HAP-1 (cell line): ENCODE data around the gene XBP1.
"Not testable (repeated sequence)": the region's sequence is repeated elsewhere in the genome, so short reads cannot be mapped to it uniquely, and the experiment has no call there.

Experiments used
- DNase-seq, 2 experiments: peaks; one replicate each; pipeline ENCODE4 v3.0.0-alpha.2; 2016 to 2020; ENCODE audit warnings: low spot score in 2 of 2
- H3K27me3 ChIP-seq: fragments of 250-450 bp; sonication (Bioruptor Pico); 2 replicates; pipeline ENCODE4 v1.5.1; 2020; ENCODE audit warnings: low read depth, mild to moderate bottlenecking, moderate library complexity
- H3K36me3 ChIP-seq: fragments of 250-450 bp; sonication (Bioruptor Pico); replicated peaks from 2 replicates; pipeline ENCODE4 v1.5.1; 2020; ENCODE audit warnings: mild to moderate bottlenecking
- H3K4me1 ChIP-seq: fragments of 250-450 bp; sonication (Bioruptor Pico); 2 replicates; pipeline ENCODE4 v1.5.1; 2020; ENCODE audit warnings: mild to moderate bottlenecking
- H3K4me3 ChIP-seq: fragments of 250-450 bp; sonication (Bioruptor Pico); 2 replicates; pipeline ENCODE4 v1.5.1; 2020; ENCODE audit warnings: mild to moderate bottlenecking, moderate library complexity
- H3K9me3 ChIP-seq: fragments of 250-450 bp; sonication (Bioruptor Pico); 2 replicates; pipeline ENCODE4 v1.5.1; 2020; ENCODE audit warnings: mild to moderate bottlenecking, moderate library complexity
- in situ Hi-C: fragments of 300-500 bp; cut with MboI; formaldehyde crosslinking; loops from 3 replicates; pipeline ENCODE4 v1.14.3; 2020; ENCODE audit warnings: low sequenced_read_pairs, inconsistent platforms, mixed read lengths

Gene XBP1

DNA sequence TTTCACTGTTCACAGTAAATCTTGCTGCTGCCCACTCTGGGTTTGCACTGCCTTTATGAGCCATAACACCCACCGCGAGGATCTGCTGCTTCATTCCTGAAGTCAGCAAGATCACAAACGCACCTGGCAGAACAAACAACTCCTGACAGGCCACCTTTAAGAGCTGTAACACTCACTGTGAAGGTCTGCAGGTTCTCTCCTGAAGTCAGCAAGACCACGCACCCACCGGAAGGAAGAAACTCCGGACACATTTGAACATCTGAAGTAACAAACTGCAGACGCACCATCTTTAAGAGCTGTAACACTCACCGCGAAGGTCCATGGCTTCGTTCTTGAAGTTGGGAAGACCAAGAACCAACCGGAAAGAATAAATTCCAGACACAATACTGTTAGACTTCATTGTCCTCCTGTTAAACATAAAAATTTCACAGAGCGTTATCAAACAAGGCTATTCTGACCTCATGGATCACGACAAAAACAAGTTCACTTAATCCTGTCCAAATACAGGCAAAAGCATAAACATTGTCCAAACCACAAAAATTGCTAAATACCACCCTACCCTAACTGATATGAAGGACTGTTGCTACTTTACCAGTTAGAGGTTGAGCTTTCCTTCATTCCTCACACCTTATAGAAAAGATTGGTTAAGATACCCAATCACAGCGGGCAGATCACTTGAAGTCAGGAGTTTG is 30.8 kb downstream of the XBP1 start:
- H3K4me1 ChIP-seq = no peaks in the 10 kb centered on the region
- H3K4me3 ChIP-seq = no peak overlapping the region
- H3K9me3 ChIP-seq = no peaks in the 10 kb centered on the region
- DNase-seq = no peak
- in situ Hi-C loops = no loop called here
- H3K36me3 ChIP-seq = peaks cover 3% of the 10 kb centered on the region
- no peaks in the 10 kb centered on the region for H3K27me3 ChIP-seq

DNA sequence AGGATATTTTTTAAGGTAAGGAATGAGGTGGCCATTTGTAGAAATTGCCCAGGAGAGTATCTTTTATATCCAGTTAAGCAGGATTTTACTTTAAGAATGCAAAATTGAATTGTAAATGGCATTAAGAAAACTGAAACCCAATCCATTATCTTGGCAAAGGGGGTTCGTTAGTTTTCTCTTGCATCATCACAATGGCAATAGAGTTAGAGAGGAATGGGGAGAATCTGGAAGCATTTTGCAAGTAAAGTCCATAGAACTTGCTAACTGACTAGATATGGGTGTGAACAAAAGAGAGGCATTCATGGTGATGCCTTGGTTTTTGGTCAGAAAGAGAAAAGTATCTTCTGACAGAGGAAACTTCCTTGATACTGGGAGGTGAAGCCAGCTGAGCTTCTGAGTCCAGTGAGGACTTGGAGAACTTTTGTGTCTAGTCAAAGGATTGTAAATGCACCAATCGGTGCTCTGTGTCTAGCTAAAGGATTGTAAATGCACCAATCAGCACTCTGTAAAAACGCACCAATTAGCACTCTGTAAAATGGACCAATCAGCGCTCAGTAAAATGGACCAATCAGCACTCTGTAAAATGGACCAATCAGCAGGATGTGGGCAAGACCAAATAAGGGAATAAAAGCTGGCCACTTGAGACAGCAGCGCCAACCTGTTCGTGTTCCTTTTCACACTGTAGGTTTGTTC is 31.5 kb downstream of the XBP1 start:
- no peaks in the 10 kb centered on the region for H3K27me3 ChIP-seq

DNA sequence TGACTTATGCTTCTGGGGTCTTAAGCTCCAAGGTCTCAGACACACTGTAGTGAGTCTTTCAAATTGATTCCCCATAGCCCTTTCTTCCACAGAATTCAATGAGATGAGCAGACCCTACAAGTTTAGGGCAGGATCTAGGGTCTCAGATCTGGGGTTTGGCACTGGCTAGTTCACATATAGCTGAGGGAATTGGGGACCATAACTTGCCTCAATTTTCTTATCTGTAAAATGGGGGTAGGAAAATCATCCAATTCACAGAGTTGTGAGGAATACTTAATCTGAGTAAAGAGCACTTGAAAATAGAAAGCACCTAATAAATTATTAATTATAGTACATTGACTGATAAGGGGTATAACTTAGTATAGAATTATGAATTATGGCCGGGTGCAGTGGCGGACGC is 33.7 kb downstream of the XBP1 start:
- Histone ChIP-seq H3K27me3 (no peaks in the 10 kb centered on the region), H3K4me1 (no peaks in the 10 kb centered on the region), H3K36me3 (no peaks in the 10 kb centered on the region), H3K9me3 (no peaks in the 10 kb centered on the region), H3K4me3 (no peak overlapping the region)
- in situ Hi-C loops = no loop called here
- DNase-seq = no peak

More for the DNA sequence above, 31.5 kb downstream of the XBP1 start:
- no peaks in the 10 kb centered on the region for H3K4me1 ChIP-seq
- no peak overlapping the region for H3K4me3 ChIP-seq
- H3K36me3 ChIP-seq = no peaks in the 10 kb centered on the region
- H3K9me3 ChIP-seq = no peaks in the 10 kb centered on the region
- in situ Hi-C loops = no loop called here
- DNase-seq = no peak

DNA sequence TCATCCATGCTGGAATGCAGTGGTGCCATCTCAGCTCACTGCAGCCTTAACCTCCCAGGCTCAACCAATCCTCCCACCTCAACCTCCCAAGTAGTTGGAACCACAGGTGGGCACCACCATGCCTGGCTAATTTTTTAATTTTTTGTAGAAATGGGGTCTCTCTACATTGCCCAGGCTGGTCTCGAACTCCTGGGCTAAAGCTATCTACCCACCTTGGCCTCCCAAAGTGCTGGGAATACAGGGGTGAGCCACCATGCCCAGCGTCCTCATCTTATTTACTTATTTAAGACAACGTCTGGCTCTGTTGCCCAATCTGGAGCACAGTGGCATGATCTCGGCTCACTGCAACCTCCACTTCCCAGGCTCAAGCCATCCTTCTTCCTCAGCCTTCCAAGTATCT is 38.4 kb downstream of the XBP1 start:
- H3K9me3 ChIP-seq, H3K36me3 ChIP-seq, in situ Hi-C loops, H3K4me3 ChIP-seq, H3K27me3 ChIP-seq, DNase-seq: not testable (repeated sequence)
- H3K4me1 ChIP-seq = peaks cover 11% of the 10 kb centered on the region

DNA sequence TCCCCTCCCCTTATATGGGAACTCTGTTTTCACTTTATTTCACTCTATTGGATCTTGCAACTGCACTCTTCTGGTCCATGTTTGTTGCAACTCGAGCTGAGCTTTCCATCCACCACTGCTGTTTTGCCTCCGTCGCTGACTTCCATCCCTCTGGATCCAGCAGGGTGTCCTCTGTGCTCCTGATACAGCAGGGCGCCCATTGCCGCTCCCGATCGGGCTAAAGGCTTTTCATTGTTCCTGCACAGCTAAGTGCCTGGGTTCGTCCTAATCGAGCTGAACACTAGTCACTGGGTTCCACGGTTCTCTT is 39.0 kb downstream of the XBP1 start:
- in situ Hi-C loops = no loop called here
- Histone ChIP-seq H3K4me1 (peaks cover 11% of the 10 kb centered on the region), H3K4me3 (no peak overlapping the region), H3K36me3 (no peaks in the 10 kb centered on the region), H3K9me3 (no peaks in the 10 kb centered on the region), H3K27me3 (no peaks in the 10 kb centered on the region)
- no peak for DNase-seq

DNA sequence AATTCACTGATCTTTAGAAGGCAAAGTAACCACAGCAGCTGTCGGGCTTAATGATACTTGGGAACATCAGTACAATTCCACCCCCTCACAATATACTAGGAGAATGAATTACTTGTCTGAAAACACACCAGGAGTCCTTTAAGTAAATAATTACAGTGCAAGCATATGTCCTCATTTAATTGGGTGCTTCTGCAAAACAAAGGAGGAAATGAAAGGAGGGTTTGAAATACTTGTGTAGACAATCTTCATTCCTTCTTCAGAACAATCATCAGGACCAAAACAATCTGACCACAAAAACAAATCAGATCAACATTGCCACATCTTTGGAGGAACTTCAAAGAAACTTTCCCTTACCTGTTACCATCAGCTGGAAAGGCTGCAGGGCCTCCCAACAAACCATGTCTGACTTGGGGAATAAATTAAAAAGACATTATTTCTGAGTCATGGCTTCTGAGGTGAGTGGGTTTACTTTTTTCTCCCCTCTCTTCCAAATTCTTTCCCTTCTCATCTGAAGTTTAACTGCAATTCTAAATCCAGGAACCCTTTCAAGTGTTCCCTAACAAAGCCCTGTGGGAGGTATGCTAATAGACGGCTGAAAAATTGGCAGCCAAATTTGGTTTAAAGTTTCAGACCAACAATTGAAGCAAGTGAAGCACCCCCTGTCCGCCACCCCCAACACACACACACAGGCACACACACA is 40.4 kb downstream of the XBP1 start:
- Histone ChIP-seq H3K36me3 (no peaks in the 10 kb centered on the region), H3K9me3 (no peaks in the 10 kb centered on the region), H3K4me3 (no peak overlapping the region), H3K27me3 (no peaks in the 10 kb centered on the region), H3K4me1 (peaks cover 11% of the 10 kb centered on the region)
- in situ Hi-C loops = no loop called here
- peak; percentile 18 to 44 for DNase-seq

DNA sequence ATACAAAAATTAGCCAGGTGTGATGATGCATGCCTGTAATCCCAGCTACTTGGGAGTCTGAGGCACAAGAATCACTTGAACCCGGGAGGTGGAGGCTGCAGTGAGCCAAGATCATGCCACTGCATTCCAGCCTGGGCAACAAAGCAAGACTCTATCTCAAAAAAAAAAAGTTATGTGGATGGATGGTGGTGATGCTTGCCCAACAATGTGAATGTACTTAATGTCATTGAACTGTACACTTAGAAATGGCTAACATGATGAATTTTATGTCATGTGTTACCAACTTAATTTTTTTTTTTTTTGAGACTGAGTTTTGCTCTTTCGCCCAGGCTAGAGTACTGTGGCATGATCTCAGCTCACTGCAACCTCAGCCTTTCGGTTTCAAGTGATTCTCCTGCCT is 45.9 kb downstream of the XBP1 start:
- H3K9me3 ChIP-seq, in situ Hi-C loops, H3K36me3 ChIP-seq, H3K4me3 ChIP-seq, DNase-seq, H3K4me1 ChIP-seq, H3K27me3 ChIP-seq: not testable (repeated sequence)

DNA sequence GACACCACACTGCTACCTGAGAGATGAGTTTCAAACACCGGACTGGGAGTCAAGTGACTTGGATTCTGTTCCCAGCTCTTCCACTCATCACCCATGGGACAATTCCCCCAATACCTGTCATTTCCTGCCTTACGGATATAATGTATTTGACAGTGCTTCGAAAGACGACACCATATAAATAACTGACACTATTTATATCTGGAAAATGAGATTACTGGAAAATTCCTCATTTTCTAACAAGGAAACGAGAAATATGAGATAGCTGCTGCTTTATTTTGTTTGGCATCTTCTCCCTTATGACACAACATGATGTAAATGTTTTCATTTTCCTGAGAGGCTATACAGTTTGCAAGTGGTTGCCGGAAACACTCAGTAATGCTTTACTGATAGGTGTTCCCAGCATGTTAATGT is 49.9 kb downstream of the XBP1 start:
- no peak for DNase-seq
- H3K36me3 ChIP-seq = peaks cover 23% of the 10 kb centered on the region
- in situ Hi-C loops = no loop called here

More for the DNA sequence above, 49.9 kb downstream of the XBP1 start:
- H3K4me3 ChIP-seq = no peak overlapping the region
- no peaks in the 10 kb centered on the region for H3K9me3 ChIP-seq
- H3K27me3 ChIP-seq = no peaks in the 10 kb centered on the region
- H3K4me1 ChIP-seq = no peaks in the 10 kb centered on the region
